Cardiac fibroblast (primary cell): ENCODE measurements around the gene CTNND2.

ENCODE experiments used
- DNase-seq, 2 donors: peaks; one replicate each; pipeline versions ENCODE4 v3.0.0 to v3.0.0-alpha.2; 2010; ENCODE audit warnings: low read depth in 2 of 2
- H3K4me3 ChIP-seq, 2 donors: replicated peaks in 1 of 2; 1 replicate in 1 of 2; 2 replicates in 1 of 2; pipeline ENCODE4 v1.5.1; 2011; ENCODE audit warnings: low read depth in 2 of 2, low read length in 2 of 2, mild to moderate bottlenecking in 2 of 2, moderate library complexity in 1 of 2
- TF ChIP-seq, protein P1 (sequence below): IDR thresholded peaks from one replicate; pipeline ENCODE4 v1.5.1; 2011; ENCODE audit warnings: low read depth, mild to moderate bottlenecking, low read length, inconsistent platforms

The CTNND2 gene

DNA sequence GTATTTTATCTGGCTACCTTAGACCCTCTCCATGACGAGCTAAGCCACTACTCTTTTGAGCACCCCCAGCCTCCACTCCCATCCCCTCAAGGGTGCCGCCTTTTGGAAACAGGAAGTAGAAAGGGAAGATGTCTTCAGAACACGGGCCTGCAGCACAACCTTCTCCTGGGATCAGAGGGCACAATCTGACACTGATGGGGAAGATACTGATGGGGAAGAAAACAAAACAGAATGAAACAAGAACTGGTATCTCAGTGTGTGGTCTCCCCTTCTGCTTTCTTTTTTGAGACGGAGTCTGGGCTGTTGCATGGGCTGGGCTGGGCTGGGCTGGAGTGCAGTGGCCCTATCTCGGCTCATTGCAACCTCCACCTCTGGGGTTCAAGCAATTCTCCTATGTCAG is 603.5 kb downstream of the CTNND2 start:
- DNase-seq, result no peak
- TF ChIP-seq, protein P1, sequence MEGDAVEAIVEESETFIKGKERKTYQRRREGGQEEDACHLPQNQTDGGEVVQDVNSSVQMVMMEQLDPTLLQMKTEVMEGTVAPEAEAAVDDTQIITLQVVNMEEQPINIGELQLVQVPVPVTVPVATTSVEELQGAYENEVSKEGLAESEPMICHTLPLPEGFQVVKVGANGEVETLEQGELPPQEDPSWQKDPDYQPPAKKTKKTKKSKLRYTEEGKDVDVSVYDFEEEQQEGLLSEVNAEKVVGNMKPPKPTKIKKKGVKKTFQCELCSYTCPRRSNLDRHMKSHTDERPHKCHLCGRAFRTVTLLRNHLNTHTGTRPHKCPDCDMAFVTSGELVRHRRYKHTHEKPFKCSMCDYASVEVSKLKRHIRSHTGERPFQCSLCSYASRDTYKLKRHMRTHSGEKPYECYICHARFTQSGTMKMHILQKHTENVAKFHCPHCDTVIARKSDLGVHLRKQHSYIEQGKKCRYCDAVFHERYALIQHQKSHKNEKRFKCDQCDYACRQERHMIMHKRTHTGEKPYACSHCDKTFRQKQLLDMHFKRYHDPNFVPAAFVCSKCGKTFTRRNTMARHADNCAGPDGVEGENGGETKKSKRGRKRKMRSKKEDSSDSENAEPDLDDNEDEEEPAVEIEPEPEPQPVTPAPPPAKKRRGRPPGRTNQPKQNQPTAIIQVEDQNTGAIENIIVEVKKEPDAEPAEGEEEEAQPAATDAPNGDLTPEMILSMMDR, result no peak
- no peak overlapping the region for H3K4me3 ChIP-seq

DNA sequence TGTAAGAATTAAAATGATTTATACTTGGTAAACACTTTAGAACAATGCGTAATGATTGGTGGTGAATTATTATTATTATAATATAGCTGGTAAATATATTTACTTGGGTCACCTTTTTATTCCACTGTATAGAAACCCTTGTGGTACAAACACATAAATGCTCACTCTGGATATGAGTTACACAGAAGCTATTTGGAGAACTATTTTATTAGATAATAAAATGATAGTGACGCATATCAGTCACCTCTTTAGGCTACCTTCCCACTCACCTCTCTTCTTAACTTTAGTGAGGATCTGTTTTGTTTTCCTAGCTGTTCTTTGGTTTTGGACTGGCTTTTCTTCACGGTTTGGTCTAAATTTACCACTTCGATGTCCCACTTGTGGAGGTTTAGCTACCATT is 605.4 kb downstream of the CTNND2 start:
- no peak overlapping the region for H3K4me3 ChIP-seq
- no peak for DNase-seq
- TF ChIP-seq, protein P1, result no peak

DNA sequence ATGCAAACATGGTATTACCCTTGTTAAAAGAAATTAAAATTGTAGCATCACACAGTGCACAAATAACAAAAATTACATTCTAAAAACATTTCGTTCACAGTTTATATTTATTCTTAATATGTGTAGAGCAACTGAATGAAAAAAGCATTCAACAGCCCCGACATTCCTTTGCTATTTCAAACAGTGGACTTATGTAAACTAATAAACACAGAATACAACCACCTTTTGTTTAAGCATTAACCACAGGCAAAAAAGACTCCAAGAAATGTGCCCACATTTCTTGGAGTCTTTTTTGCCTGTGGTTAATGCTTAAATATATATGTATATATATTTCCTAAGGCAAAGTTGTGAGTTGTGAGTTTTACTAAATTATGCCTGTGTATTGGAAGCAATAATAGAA is 610.7 kb downstream of the CTNND2 start:
- no peak for DNase-seq
- TF ChIP-seq, protein P1, result no peak
- no peak overlapping the region for H3K4me3 ChIP-seq

DNA sequence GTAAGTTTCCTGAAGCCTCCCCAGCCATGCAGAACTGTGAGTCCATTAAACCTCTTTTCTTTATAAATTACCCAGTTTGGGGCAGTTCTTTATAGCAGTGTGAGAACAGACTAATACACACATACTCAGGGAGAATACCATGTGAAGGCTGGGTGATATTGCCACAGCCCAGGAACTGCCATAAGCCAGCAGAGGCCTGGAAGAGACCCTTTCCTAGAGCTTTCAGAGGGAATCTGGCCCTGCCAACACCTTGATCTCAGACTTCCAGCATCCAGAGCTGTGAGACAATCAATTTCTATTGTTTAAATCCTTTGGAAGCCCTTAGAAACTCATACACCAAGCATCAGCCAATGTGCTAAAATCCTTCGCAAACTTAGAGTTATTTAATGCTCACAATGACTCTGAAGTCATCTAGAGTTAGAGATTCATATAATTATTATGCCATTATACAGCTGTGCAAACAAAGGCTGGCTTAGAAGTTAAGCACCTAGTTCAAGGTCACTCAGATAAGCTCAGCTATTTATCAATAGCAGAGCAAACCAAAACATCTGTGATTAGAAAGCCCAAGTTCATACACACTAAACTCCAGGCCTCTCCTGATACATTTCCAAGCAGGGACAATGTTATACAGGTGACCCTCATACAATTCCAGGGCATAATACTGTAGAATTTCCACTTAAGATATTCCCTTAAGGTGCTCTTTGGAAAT is 611.4 kb downstream of the CTNND2 start:
- TF ChIP-seq, protein P1, result no peak
- no peak for DNase-seq

DNA sequence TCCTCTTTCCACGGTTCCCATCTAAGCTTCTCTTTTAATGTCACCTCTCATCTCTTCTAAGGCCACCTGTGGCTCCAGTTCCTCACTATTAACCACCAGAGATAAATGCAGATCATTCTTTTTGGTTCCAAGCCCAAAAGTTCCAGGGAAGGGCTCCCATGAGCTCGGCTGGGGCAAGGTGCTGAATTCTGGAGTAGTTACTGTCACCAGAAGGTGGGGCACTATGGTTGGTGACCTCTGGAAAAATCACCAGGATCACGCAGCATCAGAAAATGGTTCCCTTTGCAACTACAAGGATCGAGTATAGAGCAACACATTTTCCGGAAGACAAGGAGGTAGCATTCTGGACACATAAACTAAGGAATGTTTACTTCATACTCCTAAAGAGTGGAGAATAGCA is 614.5 kb downstream of the CTNND2 start:
- H3K4me3 ChIP-seq, result no peak overlapping the region
- TF ChIP-seq, protein P1, result no peak
- DNase-seq, result no peak

More for the DNA sequence above, 611.4 kb downstream of the CTNND2 start:
- no peak overlapping the region for H3K4me3 ChIP-seq

DNA sequence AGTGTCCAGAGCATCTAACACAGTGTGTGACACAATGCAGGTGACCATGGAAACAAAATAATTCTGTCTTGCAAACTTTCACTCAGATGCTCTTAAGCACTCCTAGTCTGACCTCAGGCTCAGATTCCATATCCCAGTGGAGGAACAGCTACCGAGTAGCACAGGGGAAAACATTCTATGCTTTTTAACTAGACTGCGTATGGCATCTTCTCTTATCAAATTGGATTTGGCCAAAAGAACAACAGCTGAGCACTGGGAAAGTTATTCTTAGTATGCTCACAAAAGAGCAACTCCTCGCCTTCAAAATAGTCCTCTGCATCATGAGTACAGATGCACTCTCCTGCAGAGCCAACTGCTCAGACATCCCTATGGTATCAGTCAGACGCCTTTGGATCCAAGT is 615.0 kb downstream of the CTNND2 start:
- no peak for DNase-seq
- TF ChIP-seq, protein P1, result no peak
- no peak overlapping the region for H3K4me3 ChIP-seq

DNA sequence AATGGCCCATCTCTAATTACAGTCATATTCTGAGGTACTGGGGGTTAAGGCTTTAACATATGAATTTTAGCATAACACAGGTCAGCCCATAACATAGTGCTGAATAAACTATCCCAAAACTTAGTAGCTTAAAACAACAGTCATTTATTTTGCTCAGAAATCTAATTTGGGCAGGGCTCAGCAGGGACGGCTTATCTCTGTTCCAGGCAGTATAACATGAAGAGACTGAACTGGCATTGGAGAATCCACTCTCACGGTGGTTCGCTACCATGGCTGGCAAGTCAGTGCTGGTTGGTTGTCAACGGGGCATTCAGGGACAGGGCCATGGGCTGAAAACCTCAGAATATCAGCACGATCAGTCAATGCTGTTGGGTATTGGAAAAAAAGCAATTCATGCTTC is 622.4 kb downstream of the CTNND2 start:
- H3K4me3 ChIP-seq, result no peak overlapping the region
- no peak for DNase-seq
- TF ChIP-seq, protein P1, result no peak
